ENCODE data around the gene ZC3H4. TPM values are rescaled to one million over a fixed set of nuclear protein-coding genes. Genes with fewer than 3 reads are reported as not detected.

Gene ZC3H4
- total RNA-seq, 1 experiment from 2014 or later: 7.5 TPM

DNA sequence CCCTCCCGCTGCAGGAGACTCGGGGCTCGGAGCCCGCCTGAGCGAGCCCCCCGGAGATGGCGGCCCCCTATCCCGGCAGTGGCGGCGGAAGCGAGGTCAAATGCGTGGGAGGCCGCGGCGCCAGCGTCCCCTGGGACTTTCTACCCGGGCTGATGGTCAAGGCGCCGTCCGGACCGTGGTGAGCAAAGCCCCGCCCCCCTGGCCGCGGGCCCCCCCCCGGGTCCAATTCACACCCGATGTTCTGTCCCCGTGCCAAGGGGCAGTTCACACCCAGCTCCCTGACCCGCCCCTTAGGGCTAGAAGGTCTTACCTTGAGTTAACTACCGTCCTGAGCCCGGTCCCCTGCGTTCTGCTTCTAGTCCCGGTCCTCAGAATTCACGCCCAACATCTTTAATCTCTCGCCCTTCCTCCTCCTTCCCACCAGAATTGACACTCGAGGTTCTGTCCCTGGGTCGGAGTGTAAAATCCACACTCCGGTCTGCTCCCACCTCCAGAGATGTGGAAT lies 92.5 kb downstream of the ZC3H4 start:
- no peak for DNase-seq (ENCODE audit: low read depth, low spot score)
- in situ Hi-C loops (cut with HindIII; ENCODE audit: low pct_unique_long_range_greater_than_20kb, low sequenced_read_pairs): no loop called here

DNA sequence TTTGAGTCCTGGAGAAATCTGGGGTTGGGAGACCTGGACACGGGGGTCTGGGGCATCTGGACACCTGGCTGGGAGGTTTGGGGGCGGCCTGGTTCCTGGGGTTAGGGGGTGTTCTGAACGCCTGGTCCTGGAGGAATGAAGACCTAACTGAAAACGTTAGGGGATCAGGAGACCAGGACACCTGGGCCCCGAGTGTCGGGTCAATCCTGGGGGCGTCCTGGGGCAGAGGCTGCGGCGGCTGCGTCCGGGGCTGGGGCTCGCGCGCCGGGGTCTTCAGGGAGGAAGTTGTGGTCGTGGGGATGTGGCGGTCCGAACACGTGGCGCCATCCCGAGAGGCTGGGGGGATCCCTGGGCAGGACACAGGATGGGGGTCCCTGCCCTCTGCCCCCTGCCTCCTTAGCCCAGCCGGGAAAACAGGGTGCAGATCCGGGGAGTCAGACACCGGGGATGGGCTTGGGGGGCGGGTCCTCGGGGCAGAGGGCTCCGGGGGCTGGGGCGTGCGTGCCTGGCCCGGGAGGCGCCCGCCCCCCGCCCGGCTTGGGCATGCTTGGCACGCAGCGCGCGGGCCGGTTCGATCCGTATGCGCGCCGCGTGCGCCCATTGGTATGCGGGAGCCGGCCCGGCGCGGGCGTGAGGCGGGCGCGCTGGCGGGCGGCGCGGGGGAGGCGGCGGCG lies 93.3 kb downstream of the ZC3H4 start:
- no peak for DNase-seq (ENCODE audit: low read depth, low spot score)
- in situ Hi-C loops (cut with HindIII; ENCODE audit: low pct_unique_long_range_greater_than_20kb, low sequenced_read_pairs): no loop called here

DNA sequence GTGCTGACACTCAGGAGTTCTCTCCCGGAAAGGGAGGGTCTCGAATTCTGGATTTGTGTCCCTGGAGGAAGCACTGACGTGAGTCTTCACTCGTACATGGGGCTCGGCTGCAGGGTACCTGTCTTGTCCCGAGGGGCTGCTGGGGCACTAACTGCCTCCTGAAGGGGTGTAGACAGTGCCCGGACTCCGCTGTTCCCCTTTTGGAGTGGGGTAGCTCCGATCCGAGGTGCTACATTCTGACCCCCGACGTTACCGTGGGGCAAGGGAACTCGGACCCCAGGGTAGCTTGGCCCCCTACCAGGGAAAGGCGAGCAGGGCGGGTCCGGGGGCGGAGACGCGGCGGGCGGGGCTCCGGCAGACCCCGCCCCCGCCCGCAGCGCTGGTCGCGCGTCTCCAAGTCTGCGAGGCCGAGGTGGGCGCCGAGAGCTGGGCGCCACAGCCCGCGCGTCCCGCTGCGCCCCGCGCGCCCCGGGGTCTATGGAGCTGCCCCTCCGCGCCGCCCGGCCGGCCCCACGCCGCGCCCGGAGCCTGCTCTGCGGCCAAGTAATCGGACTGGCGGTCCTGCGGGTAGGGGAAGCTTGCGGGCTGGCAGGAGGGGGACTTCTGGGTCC lies 94.0 kb downstream of the ZC3H4 start, which contains the start of gene NPAS1:
Gene NPAS1, plus strand, starts transcription at position 407 of the 611 bp plus-strand sequence. CDS start 1,211 bp downstream, outside the sequence.
- DNase-seq (ENCODE audit: low read depth, low spot score): no peak
- in situ Hi-C loops (cut with HindIII; ENCODE audit: low pct_unique_long_range_greater_than_20kb, low sequenced_read_pairs): no loop called here

DNA sequence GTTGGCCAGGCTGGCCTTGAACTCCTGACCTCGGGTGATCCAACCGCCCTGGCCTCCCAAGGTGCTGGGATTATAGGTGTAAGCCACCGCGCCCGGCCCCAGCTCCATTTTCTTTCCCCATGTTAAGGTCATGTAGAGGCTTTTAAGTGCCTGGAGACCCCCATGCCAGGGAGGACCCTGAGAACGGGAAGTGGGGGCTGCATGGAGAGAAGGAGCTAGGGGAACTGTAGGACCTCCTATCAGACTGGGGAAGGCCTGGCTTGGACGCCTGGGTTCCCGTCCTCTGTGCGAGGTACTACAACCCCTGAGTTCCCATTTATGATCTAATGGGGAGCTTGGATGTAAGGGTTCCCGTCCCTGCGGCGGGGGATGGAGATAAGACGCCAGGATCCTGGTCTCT lies 94.7 kb downstream of the ZC3H4 start:
- in situ Hi-C loops (cut with HindIII; ENCODE audit: low pct_unique_long_range_greater_than_20kb, low sequenced_read_pairs): no loop called here
- DNase-seq (ENCODE audit: low read depth, low spot score): no peak

Other genes starting within 250 kb of the ZC3H4 start
- 1.4 and 2.0 TPM in 2 replicates for gene NPAS1, start 93.9 kb downstream of the ZC3H4 start, total RNA-seq (2014; rRNA removed; shearing (Covaris generic))
- gene TMEM160, start 65.2 kb downstream of the ZC3H4 start, total RNA-seq (2014; rRNA removed; shearing (Covaris generic)): 22.6 and 24.8 TPM in 2 replicates
- gene SAE1, start 17.1 kb upstream of the ZC3H4 start, total RNA-seq (2014; rRNA removed; shearing (Covaris generic)): 135 and 154 TPM in 2 replicates
- 45.9 and 51.2 TPM in 2 replicates for gene BBC3, start 117.4 kb upstream of the ZC3H4 start, total RNA-seq (2014; rRNA removed; shearing (Covaris generic))
- gene CCDC9, start 142.7 kb upstream of the ZC3H4 start, total RNA-seq (2014; rRNA removed; shearing (Covaris generic)): 2.5 and 5.0 TPM in 2 replicates
- 0.45 and 0.69 TPM in 2 replicates for gene INAFM1, start 161.1 kb upstream of the ZC3H4 start, total RNA-seq (2014; rRNA removed; shearing (Covaris generic))
- gene C5AR1, start 196.1 kb upstream of the ZC3H4 start, total RNA-seq (2014; rRNA removed; shearing (Covaris generic)): 0.16 TPM in 1 of 2 replicates, not detected in the other
- gene C5AR2, start 218.4 kb upstream of the ZC3H4 start, total RNA-seq (2014; rRNA removed; shearing (Covaris generic)): not detected in 2 replicates
- 10.0 and 12.6 TPM in 2 replicates for gene DHX34, start 235.5 kb upstream of the ZC3H4 start, total RNA-seq (2014; rRNA removed; shearing (Covaris generic))